Stimulated activated CD8-positive, alpha-beta memory T cell treated with anti-CD3 and anti-CD28 coated beads, Interleukin-4, amount 100 ng/mL, for 48 hours (primary cell): ENCODE results near the gene SAA1.

Experiments
- DNase-seq: peaks from one replicate; pipeline ENCODE4 v3.0.0-alpha.2; 2020

SAA1 gene

GRCh38 chr11:18312012-18312411 lies 45.9 kb downstream of the SAA1 start:
- no peak for DNase-seq

DNA sequence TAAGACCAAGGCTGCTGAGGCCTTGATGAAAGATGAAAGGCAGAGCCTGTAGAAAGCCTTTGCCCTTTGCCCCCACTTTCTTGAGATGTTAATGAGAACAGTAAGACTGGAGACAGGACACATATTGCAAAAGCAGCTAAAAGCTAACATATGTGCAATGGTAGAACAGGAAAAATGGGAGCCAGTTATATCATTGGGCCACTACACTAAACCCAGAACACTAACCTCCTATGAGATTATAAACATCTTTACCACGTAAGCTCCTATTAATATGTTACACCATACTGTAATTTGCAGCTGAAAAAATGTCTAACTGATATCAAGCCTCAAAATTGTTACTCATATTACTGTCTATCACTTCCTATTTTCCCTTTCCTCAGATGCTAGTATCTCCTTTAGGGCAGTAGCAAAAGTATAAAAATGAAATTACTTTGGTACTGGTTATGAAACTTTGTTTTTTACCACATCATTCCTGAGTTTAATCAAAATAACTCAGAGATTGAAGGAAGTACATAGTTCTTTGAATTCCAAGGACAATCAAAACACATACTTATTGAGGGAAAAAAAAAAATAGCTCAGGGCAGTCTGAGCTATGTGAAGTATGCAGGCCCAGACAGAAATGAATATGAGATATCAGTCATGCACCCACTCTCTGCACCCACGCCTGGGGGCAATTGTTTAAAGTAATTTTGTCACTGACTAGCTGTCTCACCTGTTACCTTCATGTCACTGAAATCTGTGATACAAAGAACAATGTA lies 46.8 kb downstream of the SAA1 start:
- no peak for DNase-seq

GRCh38 chr11:18313965-18314763 lies 48.1 kb downstream of the SAA1 start:
- DNase-seq: no peak

DNA sequence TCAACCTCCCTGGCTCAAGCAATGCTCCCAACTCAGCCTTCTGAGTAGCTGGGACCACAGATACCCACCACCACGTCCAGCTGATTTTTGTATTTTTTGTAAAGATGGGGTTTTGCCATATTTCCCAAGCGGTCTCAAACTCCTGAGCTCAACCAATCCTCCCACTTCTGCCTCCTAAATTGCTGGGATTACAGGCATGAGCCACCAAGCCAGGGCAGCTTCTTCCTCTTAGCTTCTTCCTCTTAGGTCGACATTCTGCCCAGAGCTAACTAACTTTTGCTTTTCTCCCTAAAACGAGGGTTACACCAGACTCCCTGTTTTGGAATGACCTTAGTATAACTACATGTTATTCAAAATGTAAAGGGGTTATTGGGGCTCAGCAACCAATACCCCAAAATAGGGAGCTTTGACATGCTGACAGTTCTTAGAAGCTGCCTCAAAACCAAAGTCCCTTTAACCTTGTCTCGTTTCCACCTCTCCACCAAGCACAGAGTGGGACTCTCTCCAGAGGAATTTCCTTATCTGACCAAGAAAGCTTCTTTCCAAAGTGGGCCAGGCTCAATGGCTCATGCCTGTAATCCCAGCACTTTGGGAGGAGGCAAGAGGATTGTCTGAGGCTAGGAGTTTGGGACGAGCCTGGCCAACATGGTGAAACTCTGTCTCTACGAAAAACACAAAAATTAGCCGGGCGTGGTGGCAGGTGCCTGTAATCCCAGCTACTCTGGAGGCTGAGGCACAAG lies 48.9 kb downstream of the SAA1 start:
- DNase-seq: no peak

GRCh38 chr11:18315893-18316292 lies 49.8 kb downstream of the SAA1 start:
- no peak for DNase-seq

GRCh38 chr11:18317551-18317950 lies 51.5 kb downstream of the SAA1 start:
- no peak for DNase-seq
